OCI-LY7 (cell line): ENCODE measurements around the gene MEAK7. TPM values are rescaled to one million over a fixed set of nuclear protein-coding genes. Genes with fewer than 3 reads are reported as not detected.

ENCODE experiments used
- BruUV-seq: library from RNA; stranded (reverse); fragments of 400-500 nt; replicated peaks from 2 replicates; lab custom pipeline; 2021; lab: Mats Ljungman, UMichigan
- CTCF ChIA-PET: fragments of 300-600 bp; sonication (Branson Sonifier 250); formaldehyde crosslinking; loops from one replicate; lab custom pipeline; 2022; ENCODE audit warnings: antibody characterized with exemption; ENCODE audit not compliant: unreplicated experiment; lab: Charles Lee
- POLR2A ChIA-PET: fragments of 300-600 bp; sonication (Branson Sonifier 250); formaldehyde crosslinking; loops from one replicate; lab custom pipeline; 2022; ENCODE audit warnings: antibody characterized with exemption; lab: Charles Lee
- DNase-seq: peaks from one replicate; pipeline ENCODE4 v3.0.0-alpha.2; 2015; ENCODE audit warnings: low spot score
- H2AFZ ChIP-seq: fragments of 200-600 bp; sonication (generic), shearing (Covaris generic); 2 replicates; pipeline ENCODE4 v1.6.1; 2014; ENCODE audit warnings: mild to moderate bottlenecking, antibody characterized with exemption, low read length, moderate library complexity
- H3K27ac ChIP-seq: fragments of 200-600 bp; sonication (generic); 2 replicates; pipeline ENCODE4 v1.5.1; 2014; ENCODE audit warnings: mixed run types, low read depth, mild to moderate bottlenecking, moderate library complexity, low read length, inconsistent platforms; ENCODE audit not compliant: poor library complexity, severe bottlenecking
- H3K36me3 ChIP-seq: fragments of 200-600 bp; sonication (generic); 2 replicates; pipeline ENCODE4 v1.6.1; 2014; ENCODE audit warnings: mild to moderate bottlenecking, antibody characterized with exemption, low read length, moderate library complexity, mixed read lengths; ENCODE audit not compliant: insufficient read depth
- H3K4me1 ChIP-seq: fragments of 200-600 bp; sonication (generic); 2 replicates; pipeline ENCODE4 v1.5.1; 2014; ENCODE audit warnings: mild to moderate bottlenecking, low read length; ENCODE audit not compliant: insufficient read depth, poor library complexity, severe bottlenecking
- H3K4me2 ChIP-seq: fragments of 200-600 bp; sonication (generic); 2 replicates; pipeline ENCODE4 v1.6.1; 2014; ENCODE audit warnings: mild to moderate bottlenecking, low read length
- H3K4me3 ChIP-seq: fragments of 200-600 bp; sonication (generic); 2 replicates; pipeline ENCODE4 v1.5.1; 2014; ENCODE audit warnings: mild to moderate bottlenecking, low read depth, low read length; ENCODE audit not compliant: poor library complexity, severe bottlenecking
- H3K79me2 ChIP-seq: fragments of 200-600 bp; sonication (generic); 2 replicates; pipeline ENCODE4 v1.6.1; 2016; ENCODE audit warnings: low read depth, mild to moderate bottlenecking, low read length, moderate library complexity, mixed read lengths; ENCODE audit not compliant: insufficient read depth
- H3K9me2 ChIP-seq: fragments of 200-600 bp; sonication (generic); 2 replicates; pipeline ENCODE4 v1.6.1; 2016; ENCODE audit warnings: mild to moderate bottlenecking, low read length, mixed read lengths; ENCODE audit not compliant: insufficient read depth
- H3K9me3 ChIP-seq: fragments of 200-600 bp; sonication (generic); 2 replicates; pipeline ENCODE4 v1.6.1; 2014; ENCODE audit warnings: mild to moderate bottlenecking, mixed run types, low read length, mixed read lengths
- H4K20me1 ChIP-seq: fragments of 200-600 bp; sonication (generic); 2 replicates; pipeline ENCODE4 v1.6.1; 2014; ENCODE audit warnings: mild to moderate bottlenecking, antibody characterized with exemption, low read length, moderate library complexity, mixed read lengths; ENCODE audit not compliant: insufficient read depth
- EZH2phosphoT487 ChIP-seq: fragments of 200-600 bp; sonication (generic); IDR thresholded peaks from 2 replicates; pipeline ENCODE4 v1.6.1; 2018; ENCODE audit warnings: low read depth, borderline replicate concordance, mild to moderate bottlenecking, mixed run types, antibody characterized with exemption, low read length, moderate library complexity, mixed read lengths
- intact Hi-C: fragments of 100-400 bp; cut with micrococcal nuclease; formaldehyde crosslinking; loops from one replicate; pipeline ENCODE4 v1.10.0; 2022; ENCODE audit not compliant: unreplicated experiment
- total RNA-seq, 2 experiments: library from RNA; depleted of rRNA in 1 of 2; stranded (reverse); fragments of >200 nt in 1 of 2; shearing (Covaris generic) in 1 of 2; gene quantifications; 2 replicates each; pipeline ENCODE4 v1.2.3, GENCODE V29; 2014 to 2022
- TF ChIP-seq, protein P1 (sequence below): fragments of 200-600 bp; sonication (generic); conservative IDR thresholded peaks from 2 replicates; pipeline ENCODE4 v1.5.1; 2014; ENCODE audit warnings: mild to moderate bottlenecking, antibody characterized with exemption, low read length, moderate library complexity, mixed read lengths

MEAK7 gene
- total RNA-seq, 2 experiments from 2014 or later, result 12.0 to 20.5 TPM

DNA sequence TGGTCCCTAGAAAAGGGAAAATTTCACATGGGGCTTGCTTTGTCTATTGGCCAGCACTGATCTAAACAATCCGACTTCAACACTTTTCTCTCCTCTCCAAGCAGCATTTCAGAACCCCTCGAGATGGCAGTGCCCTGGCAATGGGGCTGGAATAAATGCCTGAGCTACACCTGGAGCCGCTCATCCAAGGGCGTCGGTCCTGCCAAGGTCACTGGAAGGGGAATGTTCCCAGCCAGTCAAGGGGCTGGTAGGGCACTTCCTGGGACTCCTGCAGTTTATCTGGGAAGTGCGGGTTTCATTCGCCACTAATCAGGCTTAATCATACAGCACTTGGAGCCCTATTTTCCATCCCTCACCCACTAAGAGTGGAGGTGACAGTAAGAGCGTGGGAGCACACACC, 17.1 kb downstream of the MEAK7 start:
- intact Hi-C loops, result no loop called here
- peaks cover 4% of the 10 kb centered on the region; the same call in 1 of the 2 replicates for H3K36me3 ChIP-seq
- ChIA-PET POLR2A (interaction anchor here (0.7 kb wide), 1 partner anchor 27 kb away, joined by 3 read pairs; no protein-coding TSS in a partner anchor), CTCF (no interaction called here)
- H3K4me3 ChIP-seq, result no peak overlapping the region
- no peaks in the 10 kb centered on the region for H4K20me1 ChIP-seq
- H2AFZ ChIP-seq, result no peak overlapping the region
- TF ChIP-seq EZH2phosphoT487, result no peak
- no peaks in the 10 kb centered on the region for H3K79me2 ChIP-seq
- H3K4me2 ChIP-seq, result no peak overlapping the region
- no peak overlapping the region for H3K27ac ChIP-seq
- no peaks in the 10 kb centered on the region for H3K9me3 ChIP-seq
- no peak for DNase-seq
- BruUV-seq, result no TSS peak
- H3K4me1 ChIP-seq, result no peaks in the 10 kb centered on the region
- H3K9me2 ChIP-seq, result no peaks in the 10 kb centered on the region

DNA sequence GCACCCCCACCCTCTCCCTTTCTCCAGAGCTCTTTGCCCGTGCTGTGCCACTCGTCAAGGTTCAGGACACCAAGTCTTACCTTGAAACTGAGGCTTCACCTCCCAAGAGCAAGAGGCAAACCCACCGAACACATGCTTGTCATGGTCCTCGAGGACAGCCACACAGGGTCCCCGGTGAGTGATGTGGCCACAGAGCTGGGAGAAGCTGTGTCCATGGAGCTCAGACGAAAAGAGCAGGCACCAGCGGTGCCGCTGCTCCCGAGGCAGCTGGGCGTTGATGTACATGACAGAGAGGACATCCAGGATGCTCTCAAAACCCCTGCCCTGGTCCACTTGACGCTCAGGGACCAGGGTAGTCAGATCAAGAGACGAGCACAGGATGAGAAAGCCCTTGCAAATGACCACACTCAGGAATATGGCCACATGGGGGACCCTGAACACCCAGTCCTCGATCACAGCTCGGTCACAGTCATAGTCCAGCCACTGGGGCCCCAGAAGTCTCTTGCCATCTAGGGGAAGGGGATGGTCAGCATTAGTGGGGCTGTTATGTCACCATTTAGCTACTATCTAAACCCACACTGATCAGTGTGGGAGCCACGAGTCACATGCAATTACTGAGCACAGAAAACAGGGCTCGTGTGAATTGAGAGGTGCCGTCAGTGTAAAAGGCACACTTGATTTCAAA, 17.8 kb downstream of the MEAK7 start:
- TF ChIP-seq, protein P1, sequence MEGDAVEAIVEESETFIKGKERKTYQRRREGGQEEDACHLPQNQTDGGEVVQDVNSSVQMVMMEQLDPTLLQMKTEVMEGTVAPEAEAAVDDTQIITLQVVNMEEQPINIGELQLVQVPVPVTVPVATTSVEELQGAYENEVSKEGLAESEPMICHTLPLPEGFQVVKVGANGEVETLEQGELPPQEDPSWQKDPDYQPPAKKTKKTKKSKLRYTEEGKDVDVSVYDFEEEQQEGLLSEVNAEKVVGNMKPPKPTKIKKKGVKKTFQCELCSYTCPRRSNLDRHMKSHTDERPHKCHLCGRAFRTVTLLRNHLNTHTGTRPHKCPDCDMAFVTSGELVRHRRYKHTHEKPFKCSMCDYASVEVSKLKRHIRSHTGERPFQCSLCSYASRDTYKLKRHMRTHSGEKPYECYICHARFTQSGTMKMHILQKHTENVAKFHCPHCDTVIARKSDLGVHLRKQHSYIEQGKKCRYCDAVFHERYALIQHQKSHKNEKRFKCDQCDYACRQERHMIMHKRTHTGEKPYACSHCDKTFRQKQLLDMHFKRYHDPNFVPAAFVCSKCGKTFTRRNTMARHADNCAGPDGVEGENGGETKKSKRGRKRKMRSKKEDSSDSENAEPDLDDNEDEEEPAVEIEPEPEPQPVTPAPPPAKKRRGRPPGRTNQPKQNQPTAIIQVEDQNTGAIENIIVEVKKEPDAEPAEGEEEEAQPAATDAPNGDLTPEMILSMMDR, result no peak
- no peak for TF ChIP-seq EZH2phosphoT487
- no peaks in the 10 kb centered on the region for H3K79me2 ChIP-seq
- H3K9me2 ChIP-seq, result no peaks in the 10 kb centered on the region
- H3K27ac ChIP-seq, result no peak overlapping the region
- no peak for DNase-seq
- CTCF ChIA-PET, result no interaction called here
- no peaks in the 10 kb centered on the region for H4K20me1 ChIP-seq
- POLR2A ChIA-PET, result no interaction called here
- H3K4me3 ChIP-seq, result no peak overlapping the region
- no peaks in the 10 kb centered on the region for H3K9me3 ChIP-seq
- no peak overlapping the region for H3K4me2 ChIP-seq
- no TSS peak for BruUV-seq
- H3K4me1 ChIP-seq, result no peaks in the 10 kb centered on the region
- H2AFZ ChIP-seq, result no peak overlapping the region
- no peaks in the 10 kb centered on the region for H3K36me3 ChIP-seq
- intact Hi-C loops, result no loop called here

DNA sequence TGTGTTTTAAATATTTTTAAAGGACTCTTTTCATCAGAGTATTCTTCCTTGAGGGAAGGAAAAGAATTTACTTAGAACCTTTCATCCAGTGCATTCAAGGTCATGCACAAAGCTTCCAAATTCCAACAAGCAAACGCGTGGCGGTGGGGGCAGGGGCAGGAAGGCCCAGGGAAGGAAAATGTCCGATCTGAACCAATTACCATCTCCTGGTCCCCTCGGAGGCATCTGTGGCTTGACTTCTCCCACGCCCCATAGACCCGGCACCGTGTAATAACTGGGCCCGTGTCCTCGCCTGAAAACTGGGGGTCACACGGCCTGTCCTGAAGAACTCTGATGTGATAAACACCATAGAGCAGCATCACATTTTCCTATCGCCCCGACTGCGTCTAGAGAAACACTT, 18.3 kb downstream of the MEAK7 start:
- Histone ChIP-seq H3K4me3 (no peak overlapping the region), H3K36me3 (no peaks in the 10 kb centered on the region), H3K9me3 (no peaks in the 10 kb centered on the region), H3K27ac (no peak overlapping the region), H2AFZ (no peak overlapping the region), H3K79me2 (no peaks in the 10 kb centered on the region), H3K4me1 (no peaks in the 10 kb centered on the region), H3K9me2 (no peaks in the 10 kb centered on the region), H4K20me1 (no peaks in the 10 kb centered on the region), H3K4me2 (no peak overlapping the region)
- TF ChIP-seq EZH2phosphoT487, result no peak
- TF ChIP-seq, protein P1, result no peak
- ChIA-PET POLR2A (no interaction called here), CTCF (no interaction called here)
- intact Hi-C loops, result no loop called here
- no peak for DNase-seq
- no TSS peak for BruUV-seq
